CD14-positive monocyte (primary cell): Measurements from ENCODE around the gene ERICH4. TPM values are rescaled to one million over a fixed set of nuclear protein-coding genes. Genes with fewer than 3 reads are reported as not detected.

Experiments
- DNase-seq, 3 donors: peaks; one replicate each; pipeline ENCODE4 v3.0.0-alpha.2; 2011 to 2022
- H2AFZ ChIP-seq: 2 replicates; pipeline ENCODE4 v1.6.0; 2012; ENCODE audit warnings: mild to moderate bottlenecking, low read depth, low read length, inconsistent platforms; ENCODE audit not compliant: insufficient read depth, poor library complexity, severe bottlenecking
- H3K27ac ChIP-seq, 2 donors: 1 replicate in 1 of 2; 2 replicates in 1 of 2; pipeline ENCODE4 v1.5.1; 2012 to 2013; ENCODE audit warnings: low read length in 2 of 2, control low read depth in 1 of 2, inconsistent platforms in 1 of 2, low read depth in 1 of 2, mild to moderate bottlenecking in 1 of 2
- H3K27me3 ChIP-seq, 2 donors: one replicate each; pipeline versions ENCODE4 v1.6.0 to v1.6.1; 2011 to 2013; ENCODE audit warnings: low read length in 2 of 2; ENCODE audit not compliant: control insufficient read depth in 2 of 2, insufficient read depth in 2 of 2
- H3K36me3 ChIP-seq, 2 donors: replicated peaks in 1 of 2; 1 replicate in 1 of 2; 2 replicates in 1 of 2; pipeline versions ENCODE4 v1.5.1 to v1.6.1; 2012 to 2013; ENCODE audit warnings: low read length in 2 of 2, control low read depth in 1 of 2, inconsistent platforms in 1 of 2, mild to moderate bottlenecking in 1 of 2; ENCODE audit not compliant: insufficient read depth in 2 of 2, control insufficient read depth in 1 of 2
- H3K4me1 ChIP-seq, 2 donors: 1 replicate in 1 of 2; 2 replicates in 1 of 2; pipeline versions ENCODE4 v1.5.1 to v1.6.1; 2012 to 2013; ENCODE audit warnings: low read length in 2 of 2, control low read depth in 1 of 2, inconsistent platforms in 1 of 2, mild to moderate bottlenecking in 1 of 2, moderate library complexity in 1 of 2; ENCODE audit not compliant: insufficient read depth in 2 of 2, control insufficient read depth in 1 of 2
- H3K4me2 ChIP-seq: replicated peaks from 2 replicates; pipeline ENCODE3; 2012; ENCODE audit warnings: low read length, moderate library complexity, mild to moderate bottlenecking; ENCODE audit not compliant: poor library complexity, severe bottlenecking; ENCODE audit errors: extremely low read depth
- H3K4me3 ChIP-seq, 3 experiments: fragments of 200-600 bp in 1 of 3; sonication (generic) in 1 of 3; replicated peaks in 1 of 3; 1 replicate in 2 of 3; 2 replicates in 1 of 3; pipeline ENCODE4 v1.5.1; 2011 to 2013; ENCODE audit warnings: low read length in 3 of 3, mild to moderate bottlenecking in 3 of 3, control low read depth in 2 of 3, low read depth in 2 of 3, inconsistent platforms in 1 of 3, moderate library complexity in 1 of 3
- H3K79me2 ChIP-seq: 2 replicates; pipeline ENCODE4 v1.6.0; 2012; ENCODE audit warnings: mild to moderate bottlenecking, control low read depth, inconsistent platforms, low read length, moderate library complexity; ENCODE audit not compliant: insufficient read depth
- H3K9ac ChIP-seq: 2 replicates; pipeline ENCODE4 v1.6.0; 2017; ENCODE audit warnings: low read length, mild to moderate bottlenecking; ENCODE audit not compliant: insufficient read depth, poor library complexity, severe bottlenecking
- H3K9me3 ChIP-seq, 2 donors: replicated peaks in 1 of 2; 1 replicate in 1 of 2; 2 replicates in 1 of 2; pipeline versions ENCODE4 v1.5.1 to v1.6.1; 2012 to 2013; ENCODE audit warnings: low read length in 2 of 2, control low read depth in 1 of 2; ENCODE audit not compliant: control insufficient read depth in 1 of 2, insufficient read depth in 1 of 2
- H4K20me1 ChIP-seq: 2 replicates; pipeline ENCODE4 v1.6.0; 2012; ENCODE audit warnings: mild to moderate bottlenecking, low read length, control low read depth, moderate library complexity; ENCODE audit not compliant: insufficient read depth
- H3K27ac Mint-ChIP-seq, 7 donors: one replicate each; pipeline ENCODE4 v1.8.0; 2020; ENCODE audit warnings: mild to moderate bottlenecking in 7 of 7, mixed read lengths in 7 of 7, moderate library complexity in 6 of 7, inconsistent platforms in 2 of 7
- H3K27me3 Mint-ChIP-seq, 3 donors: one replicate each; pipeline ENCODE4 v1.8.0; 2021 to 2022; ENCODE audit warnings: low read depth in 3 of 3, mild to moderate bottlenecking in 3 of 3, mixed read lengths in 3 of 3, moderate library complexity in 3 of 3, inconsistent platforms in 1 of 3
- H3K36me3 Mint-ChIP-seq, 2 donors: one replicate each; pipeline ENCODE4 v1.8.0; 2020; ENCODE audit warnings: mixed read lengths in 2 of 2, inconsistent platforms in 1 of 2, mild to moderate bottlenecking in 1 of 2
- H3K4me1 Mint-ChIP-seq: one replicate; pipeline ENCODE4 v1.8.0; 2020; ENCODE audit warnings: mild to moderate bottlenecking, mixed read lengths
- H3K4me3 Mint-ChIP-seq, 2 donors: one replicate each; pipeline ENCODE4 v1.8.0; 2020; ENCODE audit warnings: mild to moderate bottlenecking in 2 of 2, mixed read lengths in 2 of 2, moderate library complexity in 1 of 2
- H3K9me3 Mint-ChIP-seq, 7 donors: one replicate each; pipeline ENCODE4 v1.8.0; 2020 to 2022; ENCODE audit warnings: mixed read lengths in 7 of 7, mild to moderate bottlenecking in 6 of 7, moderate library complexity in 6 of 7, inconsistent platforms in 2 of 7
- CTCF ChIP-seq: fragments of 200-600 bp; IDR thresholded peaks from one replicate; pipeline ENCODE4 v1.8.0; 2022; ENCODE audit warnings: antibody characterized with exemption, mild to moderate bottlenecking
- WGBS: methylation state at CpG from one replicate; pipeline ENCODE4 v1.1.5; 2013; ENCODE audit warnings: missing lambda C conversion rate; ENCODE audit not compliant: insufficient coverage; 5-methylcytosine and 5-hydroxymethylcytosine counted together
- intact Hi-C, 2 donors: fragments of 100-400 bp; cut with micrococcal nuclease; formaldehyde crosslinking; loops; one replicate each; pipeline versions ENCODE4 v1.15.0 to v1.15.1; 2023
- polyA plus RNA-seq, 3 donors: library from polyadenylated mRNA; depleted of rRNA in 1 of 3; unstranded in 2 of 3; stranded (reverse) in 1 of 3; fragments of 300-500 nt in 2 of 3; fragments of >200 nt in 1 of 3; fragmentation: Illumina TruSeq in 2 of 3; gene quantifications; 1 replicate in 2 of 3; 2 replicates in 1 of 3; pipeline ENCODE4 v1.2.3, GENCODE V29; 2012 to 2021

ERICH4 gene
- polyA plus RNA-seq, 3 donors: 0.09 TPM; not detected in 2

- Histone ChIP-seq H2AFZ (no peak overlapping the region), H3K27ac (peak overlapping the region; percentile 86 to 96), H3K9me3 (no peaks in the 10 kb centered on the region), H3K4me1 (peaks cover 73 to 79% of the 10 kb centered on the region in 2 donors), H3K9ac (peak overlapping the region; percentile 41), H4K20me1 (peaks cover 30% of the 10 kb centered on the region), H3K4me3 (peak overlapping the region in 1 of 3 experiments; percentile 29), H3K79me2 (peaks cover 46% of the 10 kb centered on the region), H3K36me3 (peaks cover 62 to 67% of the 10 kb centered on the region in 2 donors), H3K27me3 (no peaks in the 10 kb centered on the region), H3K4me2 (peak overlapping the region; percentile 56)
- Mint-ChIP-seq H3K4me1 (peaks cover 75% of the 10 kb centered on the region), H3K9me3 (peaks cover 0 to 5% (median 0%) of the 10 kb centered on the region in 7 donors), H3K27me3 (peaks cover 0 to 1% (median 0%) of the 10 kb centered on the region in 3 donors), H3K4me3 (peak overlapping the region in 1 of 2 donors; percentile 41), H3K27ac (peak overlapping the region; percentile 87 to 97 (median 96)), H3K36me3 (peaks cover 59 to 87% of the 10 kb centered on the region in 2 donors)
- TF ChIP-seq CTCF: no peak
- intact Hi-C loops: loop anchor here in 1 of 2 donors (10.0 kb wide), 1 partner anchor 47 kb away; the partner anchor contains the start of gene TMEM91
- DNase-seq: no peak
- WGBS: 89% methylated on average over 5 of the region's 6 CpGs
Measured at GRCh38 chr19:41421314-41421713, 21.6 kb upstream of the ERICH4 start.

GRCh38 chr19:41421973-41422372, 21.0 kb upstream of the ERICH4 start:
- Histone ChIP-seq H3K27ac (peak overlapping the region; percentile 86 to 96), H3K9me3 (no peaks in the 10 kb centered on the region), H2AFZ (no peak overlapping the region), H3K4me3 (no peak overlapping the region), H3K9ac (no peak overlapping the region), H3K36me3 (peaks cover 57 to 60% of the 10 kb centered on the region in 2 donors), H3K4me2 (no peak overlapping the region), H4K20me1 (peaks cover 34% of the 10 kb centered on the region), H3K4me1 (peaks cover 79 to 85% of the 10 kb centered on the region in 2 donors), H3K79me2 (peaks cover 53% of the 10 kb centered on the region), H3K27me3 (no peaks in the 10 kb centered on the region)
- H3K27ac Mint-ChIP-seq: peak overlapping the region; percentile 76 to 97 (median 94)
- 96% methylated on average over 17 of the region's 20 CpGs for WGBS
- H3K36me3 Mint-ChIP-seq: peaks cover 54 to 80% of the 10 kb centered on the region in 2 donors
- H3K4me3 Mint-ChIP-seq: no peak overlapping the region
- H3K9me3 Mint-ChIP-seq: peaks cover 0 to 5% (median 0%) of the 10 kb centered on the region in 7 donors
- peaks cover 82% of the 10 kb centered on the region for H3K4me1 Mint-ChIP-seq
- no peak for TF ChIP-seq CTCF
- peaks cover 0 to 1% (median 0%) of the 10 kb centered on the region in 3 donors for H3K27me3 Mint-ChIP-seq
- intact Hi-C loops: loop anchor here in 1 of 2 donors (10.0 kb wide), 1 partner anchor 47 kb away; the partner anchor contains the start of gene TMEM91
- DNase-seq: no peak
